ENCODE measurements around the gene USP44. TPM values are rescaled to one million over a fixed set of nuclear protein-coding genes. Genes with fewer than 3 reads are reported as not detected.

Gene USP44
- total and polyA plus RNA-seq, 10 of the 15 experiments (the other 5 are each of a cell fraction or from before 2014, with no cell fraction given) = 0.02 to 0.26 (median 0.12) TPM; not detected in 6

DNA sequence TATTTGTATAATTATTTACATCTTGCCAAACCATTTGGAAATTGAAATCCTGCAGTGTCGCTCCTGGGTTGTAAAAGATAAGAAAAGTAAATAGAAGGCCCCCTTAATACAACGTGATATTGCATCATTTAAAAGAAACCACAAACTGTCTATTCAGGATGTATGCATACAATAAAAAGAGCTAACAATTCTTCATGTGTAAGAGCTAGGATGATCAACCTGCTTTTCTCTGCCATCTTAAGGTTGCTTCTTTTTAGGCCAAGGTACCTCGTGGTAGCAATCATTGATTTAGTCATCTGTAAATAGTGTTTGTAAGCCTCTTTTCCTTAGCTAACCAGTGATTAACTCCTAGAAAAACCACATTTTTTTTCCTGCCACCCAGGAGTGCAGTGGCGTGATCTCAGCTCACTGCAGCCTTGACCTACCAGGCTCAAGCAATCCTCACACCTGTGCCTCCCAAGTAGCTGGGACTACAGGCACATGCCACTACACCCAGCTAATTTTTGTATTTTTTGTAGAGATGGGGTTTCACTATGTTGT is 3.3 kb upstream of the USP44 start (continued):
- TF ChIP-seq LARP7 (IDR thresholded peaks at IDR 0.05) (no peak), EGR1 (IDR thresholded peaks at IDR 0.05; ENCODE audit: borderline replicate concordance in 1 of 2, low read depth in 2 of 2, low read length in 2 of 2) (no peak)

DNA sequence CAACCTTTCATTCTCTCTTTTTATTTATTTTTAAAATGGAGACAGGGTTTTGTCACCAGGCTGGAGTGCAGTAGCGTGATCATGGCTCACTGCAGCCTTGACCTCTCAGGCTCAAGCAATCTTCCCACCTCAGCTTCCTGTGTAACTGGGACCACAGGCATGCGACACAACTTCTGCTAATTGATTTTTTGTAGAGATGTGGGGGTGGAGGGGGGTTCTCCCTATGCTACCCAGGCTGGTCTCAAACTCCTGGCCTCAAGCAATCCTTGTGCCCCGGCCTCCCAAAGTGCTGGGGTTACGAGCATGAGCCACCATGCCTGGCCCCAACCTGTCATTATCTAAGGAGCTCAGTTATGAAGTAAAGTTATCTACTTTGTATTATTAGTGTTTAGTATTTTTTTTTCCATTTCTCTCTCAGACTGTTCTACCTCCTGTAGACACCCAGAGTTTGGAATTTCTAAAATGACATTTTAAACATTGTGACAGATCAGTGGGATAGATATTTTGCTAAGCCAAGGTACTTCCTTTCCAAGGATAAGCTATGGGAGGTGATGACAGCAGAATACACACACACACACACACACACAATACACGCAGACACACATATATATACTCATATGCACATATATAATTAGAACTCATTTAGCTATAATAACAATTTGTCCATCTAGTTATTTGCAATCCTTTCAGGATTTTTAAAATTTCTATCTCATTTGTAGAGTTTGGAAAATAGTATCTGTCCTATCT is 2.1 kb upstream of the USP44 start:
- Histone ChIP-seq H3K27me3 (replicated peaks in 1 of 2; ENCODE audit: control insufficient read depth in 2 of 2, insufficient read depth in 2 of 2, low read length in 1 of 2) (peaks cover 3 to 9% of the 10 kb centered on the region in 2 experiments), H3K36me3 (ENCODE audit: control insufficient read depth in 2 of 2, insufficient read depth in 2 of 2, low read length in 1 of 2) (no peaks in the 10 kb centered on the region), H3K79me2 (ENCODE audit: control insufficient read depth, insufficient read depth, low read length) (no peaks in the 10 kb centered on the region), H3K4me1 (ENCODE audit: control insufficient read depth, insufficient read depth, low read length) (no peaks in the 10 kb centered on the region), H3K4me3 (no peak overlapping the region), H3K27ac (ENCODE audit: control insufficient read depth, insufficient read depth) (no peak overlapping the region), H3K4me2 (ENCODE audit: control insufficient read depth, insufficient read depth) (no peak overlapping the region), H4K20me1 (ENCODE audit: control insufficient read depth, insufficient read depth) (no peaks in the 10 kb centered on the region), H3K9me3 (replicated peaks; ENCODE audit: control insufficient read depth, insufficient read depth, low read length) (peaks cover 6% of the 10 kb centered on the region), H3K9ac (ENCODE audit: control insufficient read depth, insufficient read depth, low read length) (no peak overlapping the region), H2AFZ (ENCODE audit: control insufficient read depth, low read depth, low read length) (no peak overlapping the region)
- FAIRE-seq (no peak), DNase-seq (ENCODE audit: low read depth, low spot score) (no peak), ATAC-seq (no peak)
- intact Hi-C loops (cut with micrococcal nuclease; ENCODE audit: unreplicated experiment) = no loop called here
- SMC1A ChIA-PET (ENCODE audit: uncharacterized antibody, unreplicated experiment) = interaction anchor here (0.6 to 1.8 kb wide), 3 partner anchors 11 to 227 kb away, joined by 3 to 5 read pairs (median 3); no protein-coding TSS in a partner anchor
- WGBS (ENCODE audit: insufficient coverage, insufficient replicate concordance, low lambda C conversion rate, missing lambda C conversion rate) = 45% methylated on average over 5 of the region's 5 CpGs
- RAD21 ChIA-PET (ENCODE audit: unreplicated experiment) = no interaction called here
- BruUV-seq (replicated peaks) = no TSS peak
- TF ChIP-seq MEF2B (IDR thresholded peaks at IDR 0.05; ENCODE audit: partially characterized antibody, poor library complexity, severe bottlenecking) (no peak), IRF4 (IDR thresholded peaks at IDR 0.05; ENCODE audit: low read depth, low read length) (no peak), CBX3 (IDR thresholded peaks at IDR 0.05; ENCODE audit: borderline replicate concordance, low read depth) (no peak), KLF5 (IDR thresholded peaks at IDR 0.05; ENCODE audit: partially characterized antibody) (no peak), CBFB (IDR thresholded peaks at IDR 0.05; ENCODE audit: low read depth) (no peak), CEBPB (IDR thresholded peaks at IDR 0.05; ENCODE audit: borderline replicate concordance in 1 of 2, low read depth in 2 of 2, low read length in 2 of 2) (no peak), IKZF1 (conservative IDR thresholded peaks at IDR 0.05) (no peak), SPI1 (IDR thresholded peaks at IDR 0.05; ENCODE audit: borderline replicate concordance, insufficient read depth, low read depth, low read length) (no peak), NR2C1 (IDR thresholded peaks at IDR 0.05) (no peak), TBL1XR1 (IDR thresholded peaks at IDR 0.05; ENCODE audit: low read depth, low read length) (no peak), NFYB (IDR thresholded peaks at IDR 0.05; ENCODE audit: insufficient read depth, low read depth, low read length) (no peak), MEF2A (IDR thresholded peaks at IDR 0.05; ENCODE audit: insufficient read depth, low read depth, low read length) (no peak), GABPA (IDR thresholded peaks at IDR 0.05; ENCODE audit: low read depth) (no peak), BACH1 (IDR thresholded peaks at IDR 0.05; ENCODE audit: borderline replicate concordance) (no peak), MXI1 (IDR thresholded peaks at IDR 0.05; ENCODE audit: low read depth, low read length) (no peak), RFX5 (IDR thresholded peaks at IDR 0.05; ENCODE audit: low read depth, low read length) (no peak), ZBTB33 (IDR thresholded peaks at IDR 0.05) (no peak), HDGF (IDR thresholded peaks at IDR 0.05) (no peak)
- TF ChIP-seq, protein P1, sequence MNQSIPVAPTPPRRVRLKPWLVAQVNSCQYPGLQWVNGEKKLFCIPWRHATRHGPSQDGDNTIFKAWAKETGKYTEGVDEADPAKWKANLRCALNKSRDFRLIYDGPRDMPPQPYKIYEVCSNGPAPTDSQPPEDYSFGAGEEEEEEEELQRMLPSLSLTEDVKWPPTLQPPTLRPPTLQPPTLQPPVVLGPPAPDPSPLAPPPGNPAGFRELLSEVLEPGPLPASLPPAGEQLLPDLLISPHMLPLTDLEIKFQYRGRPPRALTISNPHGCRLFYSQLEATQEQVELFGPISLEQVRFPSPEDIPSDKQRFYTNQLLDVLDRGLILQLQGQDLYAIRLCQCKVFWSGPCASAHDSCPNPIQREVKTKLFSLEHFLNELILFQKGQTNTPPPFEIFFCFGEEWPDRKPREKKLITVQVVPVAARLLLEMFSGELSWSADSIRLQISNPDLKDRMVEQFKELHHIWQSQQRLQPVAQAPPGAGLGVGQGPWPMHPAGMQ (IDR thresholded peaks at IDR 0.05; ENCODE audit: borderline replicate concordance) = no peak
- POLR2A ChIA-PET = no interaction called here
- in situ Hi-C loops (cut with MboI) = no loop called here
- CTCF ChIA-PET = interaction anchor here (0.7 kb wide), 1 partner anchor 23 kb away, joined by 3 read pairs; no protein-coding TSS in a partner anchor

Data from GM12878 (cell line).